HG03565 (cell line): Measurements from ENCODE around the gene PHTF1.
"Not testable (repeated sequence)": the region's sequence is repeated elsewhere in the genome, so short reads cannot be mapped to it uniquely, and the experiment has no call there.

ENCODE experiments used
- ATAC-seq: cut with Tn5 transposase; IDR thresholded peaks from one replicate; pipeline ENCODE4 v1.9.1; 2021; ENCODE audit warnings: mild to moderate bottlenecking, moderate library complexity; ENCODE audit not compliant: unreplicated experiment

PHTF1 gene

GRCh38 chr1:113732802-113733201 lies 26.5 kb downstream of the PHTF1 start:
- no peak for ATAC-seq

DNA sequence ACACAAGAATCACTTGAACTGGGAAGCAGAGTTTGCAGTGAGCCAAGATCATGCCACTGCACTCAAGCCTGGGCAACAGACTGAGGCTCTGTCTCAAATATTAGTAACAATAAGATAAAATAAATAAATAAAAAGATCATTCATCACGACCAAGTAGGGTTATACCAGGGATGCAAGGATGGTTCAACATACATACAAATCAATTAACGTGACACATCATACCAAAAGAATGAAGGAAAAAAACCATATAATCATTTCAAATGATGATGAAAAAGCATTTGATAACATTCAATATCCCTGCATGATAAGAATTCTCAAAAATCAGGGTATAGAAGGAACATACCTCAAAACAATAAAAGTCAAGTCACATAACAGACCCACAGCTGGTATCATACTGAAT lies 38.3 kb downstream of the PHTF1 start:
- ATAC-seq: no peak

DNA sequence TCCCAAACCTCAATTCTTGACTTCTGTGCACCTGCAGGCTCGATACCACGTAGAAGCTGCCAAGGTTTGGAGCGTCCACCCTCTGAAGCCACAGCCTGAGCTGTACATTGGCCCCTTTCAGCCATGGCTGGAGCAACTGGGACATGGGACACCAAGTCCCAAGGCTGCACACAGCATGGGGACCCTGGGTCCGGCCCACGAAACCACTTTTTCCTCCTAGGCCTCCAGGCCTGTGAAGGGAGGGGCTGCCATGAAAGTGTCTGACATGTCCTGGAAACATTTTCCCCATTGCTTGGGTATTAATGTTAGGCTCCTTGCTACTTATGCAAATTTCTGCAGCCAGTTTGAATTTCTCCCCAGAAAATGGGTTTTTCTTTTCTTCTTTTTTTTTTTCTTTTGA lies 40.7 kb downstream of the PHTF1 start:
- ATAC-seq: not testable (repeated sequence)

DNA sequence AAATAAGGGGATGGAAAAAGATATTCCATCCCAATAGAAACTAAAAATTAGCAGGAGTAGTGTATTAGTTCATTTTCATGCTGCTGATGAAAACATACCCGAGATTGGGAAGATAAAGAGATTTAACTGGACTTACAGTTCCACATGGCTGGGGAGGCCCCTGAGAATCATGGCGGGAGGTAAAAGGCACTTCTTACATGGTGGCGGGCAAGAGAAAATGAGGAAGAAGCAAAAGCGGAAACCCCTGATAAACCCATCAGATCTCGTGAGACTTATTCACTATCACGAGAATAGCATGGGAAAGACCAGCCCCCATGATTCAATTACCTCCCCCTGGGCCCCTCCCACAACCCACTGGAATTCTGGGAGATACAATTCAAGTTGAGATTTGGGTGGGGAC lies 41.8 kb downstream of the PHTF1 start:
- ATAC-seq: not testable (repeated sequence)

DNA sequence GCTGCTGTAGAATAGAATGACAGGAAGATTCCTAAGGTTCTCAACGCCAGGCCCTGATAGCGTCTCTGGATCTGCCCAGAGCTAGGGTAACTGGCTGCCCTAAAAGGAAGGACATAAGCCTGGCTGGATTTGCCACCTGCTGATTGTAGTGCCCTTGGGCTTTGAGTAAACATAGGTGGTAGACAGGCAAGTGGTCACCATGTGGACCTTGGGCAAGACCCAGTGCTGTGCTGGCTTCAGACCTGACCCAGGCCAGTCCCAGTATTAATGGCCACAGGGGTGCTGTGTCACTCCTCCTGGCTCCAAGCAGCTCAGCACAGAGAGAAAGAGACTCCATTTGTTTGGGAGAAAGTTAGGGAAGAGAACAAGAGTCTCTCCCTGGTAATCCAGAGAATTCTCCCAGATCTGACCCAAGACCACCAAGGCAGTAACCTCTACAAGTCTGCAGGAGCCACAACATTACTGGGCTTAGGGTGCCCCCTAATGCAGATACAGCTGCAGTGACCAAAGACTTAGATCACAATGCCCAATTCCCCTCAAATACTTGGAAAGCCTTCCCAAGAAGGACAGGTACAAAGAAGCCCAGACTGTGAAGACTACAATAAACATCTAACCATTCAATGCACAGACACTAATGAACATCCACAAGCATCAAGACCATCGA lies 44.5 kb downstream of the PHTF1 start:
- ATAC-seq: no peak

DNA sequence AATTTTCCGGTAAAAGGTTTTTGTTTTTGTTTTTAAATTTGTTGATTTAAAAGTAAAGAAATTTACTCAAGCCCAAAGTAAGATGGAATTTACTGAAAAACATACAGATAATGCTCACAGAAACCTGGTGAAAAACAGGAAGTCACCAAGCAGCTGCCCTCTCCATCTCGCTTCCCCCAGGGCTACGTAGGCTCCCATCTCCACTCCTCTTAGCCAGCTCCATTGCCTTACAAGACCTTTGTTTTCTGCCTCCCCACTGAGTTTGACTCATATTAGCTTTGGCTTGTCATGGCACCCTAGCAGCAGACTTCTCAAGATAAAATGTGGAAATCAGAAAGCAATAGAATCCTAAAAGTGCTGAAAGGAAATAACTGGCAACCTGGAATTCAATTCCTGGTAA lies 57.9 kb downstream of the PHTF1 start:
- no peak for ATAC-seq

DNA sequence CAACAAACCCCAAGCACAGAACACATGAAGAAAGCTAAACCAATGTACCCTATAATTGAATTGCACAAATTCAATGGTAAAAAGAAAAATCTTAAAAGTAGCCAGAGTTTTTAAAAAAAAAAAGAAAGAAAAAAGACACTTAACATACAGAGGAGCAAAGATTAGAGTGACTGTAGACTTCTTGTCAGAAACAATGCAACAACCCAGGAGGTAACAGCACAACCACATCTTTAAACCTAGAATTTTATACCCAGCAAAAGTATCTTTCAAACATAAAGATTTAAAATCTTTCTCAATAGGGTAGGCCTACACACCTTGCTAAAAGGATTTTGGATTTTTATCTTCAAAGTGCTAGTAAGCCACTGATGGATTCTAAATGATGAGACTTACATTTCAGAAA lies 64.4 kb downstream of the PHTF1 start:
- no peak for ATAC-seq

GRCh38 chr1:113692824-113693431 lies 66.4 kb downstream of the PHTF1 start:
- ATAC-seq: no peak

GRCh38 chr1:113692342-113692741 lies 66.9 kb downstream of the PHTF1 start:
- no peak for ATAC-seq

- no peak for ATAC-seq
Observed at GRCh38 chr1:113691184-113691583, 68.1 kb downstream of the PHTF1 start.

DNA sequence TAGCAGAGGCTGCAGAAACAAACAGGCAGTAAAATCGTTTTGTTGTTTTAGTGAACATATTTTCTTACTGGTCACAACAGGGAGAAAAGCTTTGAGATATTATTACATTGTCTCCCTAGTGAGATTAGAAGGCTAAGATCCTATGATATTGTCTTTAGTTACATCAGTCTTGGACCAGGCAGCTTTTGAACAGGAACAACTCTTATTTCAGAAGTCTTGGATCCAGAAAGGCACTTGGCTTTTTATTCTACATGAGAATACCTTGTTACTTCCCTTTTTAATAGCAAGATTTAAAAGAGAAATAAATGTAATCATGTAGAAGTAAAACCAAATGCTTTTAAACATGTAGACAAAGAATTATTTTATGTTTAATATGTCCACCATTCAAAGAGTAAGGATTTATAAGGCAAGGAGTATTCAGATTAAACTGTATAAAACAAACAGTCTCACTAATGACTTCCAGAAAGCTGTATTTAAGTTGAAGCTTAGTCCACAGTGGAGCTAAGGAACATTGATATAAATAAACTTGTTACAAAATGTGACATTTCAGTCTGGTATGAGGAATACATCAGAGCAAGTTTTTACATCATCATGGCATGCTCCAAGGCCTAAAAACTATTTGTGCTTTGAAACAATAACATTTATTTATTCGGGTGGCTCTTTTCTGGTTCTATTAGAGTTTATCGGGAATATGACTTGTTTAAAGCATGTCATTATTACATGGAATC lies 72.2 kb downstream of the PHTF1 start:
- no peak for ATAC-seq

- ATAC-seq: no peak
Observed at GRCh38 chr1:113684153-113684541, 75.1 kb downstream of the PHTF1 start.

GRCh38 chr1:113683384-113684152 lies 75.7 kb downstream of the PHTF1 start:
- ATAC-seq: no peak

- ATAC-seq: no peak
Observed at GRCh38 chr1:113681596-113682337, 77.5 kb downstream of the PHTF1 start.

- no peak for ATAC-seq
Observed at GRCh38 chr1:113678159-113678469, 81.2 kb downstream of the PHTF1 start.

- ATAC-seq: no peak
Observed at GRCh38 chr1:113677250-113678158, 81.8 kb downstream of the PHTF1 start.

- ATAC-seq: no peak
Observed at GRCh38 chr1:113676524-113676923, 82.8 kb downstream of the PHTF1 start.

- no peak for ATAC-seq
Observed at GRCh38 chr1:113675302-113675701, 84.0 kb downstream of the PHTF1 start.

DNA sequence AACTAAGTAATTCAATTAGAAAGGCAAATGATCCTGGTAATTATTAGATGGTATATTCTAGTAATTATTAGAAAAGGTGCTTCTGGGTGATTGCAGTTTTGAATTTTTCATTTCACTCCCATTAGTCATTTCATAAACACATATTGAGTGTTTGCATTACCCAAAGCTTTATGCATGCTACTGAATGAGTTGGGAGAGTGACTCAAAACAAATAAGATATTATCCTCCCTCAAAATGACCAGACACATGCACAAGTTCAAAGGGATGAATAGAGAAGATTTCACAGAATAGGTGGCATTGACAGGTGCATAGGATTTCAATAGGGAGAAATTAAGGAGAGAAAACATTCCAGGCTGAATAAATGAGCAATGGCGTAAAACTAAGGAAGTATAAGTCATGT lies 84.7 kb downstream of the PHTF1 start:
- ATAC-seq: no peak

DNA sequence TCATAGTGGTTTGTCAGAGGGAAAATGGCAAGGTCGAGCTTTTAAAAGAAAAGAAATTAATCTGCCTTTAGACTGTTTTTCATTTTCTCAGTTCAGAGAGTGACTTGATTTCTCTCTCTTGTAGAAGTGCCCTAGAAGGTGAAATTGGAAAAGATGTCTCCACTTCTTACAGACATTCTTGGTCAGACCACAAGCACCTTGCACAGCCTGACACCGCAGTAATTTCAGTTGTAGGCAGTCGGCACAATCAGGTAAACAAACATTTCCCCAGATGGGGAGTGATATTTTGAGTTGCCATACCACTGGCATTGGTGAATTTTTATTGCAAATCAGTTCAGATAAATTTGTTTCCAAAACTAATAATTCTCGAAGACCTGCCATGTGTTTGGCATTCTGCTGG lies 86.8 kb downstream of the PHTF1 start:
- no peak for ATAC-seq
